ENCODE results near the gene CENPA.

CENPA gene

DNA sequence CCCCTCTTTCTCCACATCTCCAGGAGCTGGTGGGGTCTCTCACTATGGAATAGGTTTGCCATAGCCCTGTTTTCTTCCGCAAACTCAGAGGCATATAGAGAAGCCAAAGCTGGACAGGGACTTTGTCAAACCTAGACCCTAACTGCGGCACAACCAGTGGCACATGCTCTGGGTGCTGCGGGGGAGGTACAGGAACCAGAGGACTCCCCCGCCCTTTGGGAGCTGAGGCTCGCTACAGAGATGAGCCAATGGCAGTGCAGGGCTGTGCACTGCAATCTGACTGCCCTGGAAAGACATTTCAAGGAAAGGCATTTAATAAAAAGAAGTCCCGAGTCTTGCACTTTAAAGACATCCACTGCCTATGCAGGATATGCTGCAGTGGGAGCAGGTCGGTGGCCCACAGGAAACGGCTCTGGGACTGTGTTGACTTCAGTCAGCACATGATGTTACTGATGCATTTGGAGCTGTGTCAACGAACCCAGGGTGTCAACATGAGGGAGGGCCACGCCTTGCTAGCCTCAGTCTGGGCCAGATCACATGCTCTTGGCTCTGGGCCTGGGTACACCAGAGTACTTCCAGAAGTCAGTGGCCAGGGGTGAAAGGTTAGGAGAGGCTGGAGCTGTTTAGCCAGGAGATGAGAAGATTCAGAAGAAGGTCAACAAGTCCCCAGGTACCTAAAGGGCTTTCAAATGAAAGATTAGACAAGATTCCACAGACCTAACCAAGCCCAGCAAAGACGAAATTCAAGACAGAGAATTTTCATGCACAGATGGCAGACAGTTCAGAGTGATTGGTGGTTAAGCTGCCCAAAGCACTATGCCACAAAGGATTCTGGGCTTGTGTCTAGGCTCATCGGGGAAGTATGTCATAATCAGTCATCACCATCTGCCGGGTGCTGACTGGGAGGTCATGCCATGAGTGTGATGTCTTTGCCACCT is 13.5 kb upstream of the CENPA start:
- POLR2A ChIA-PET, result no interaction called here

DNA sequence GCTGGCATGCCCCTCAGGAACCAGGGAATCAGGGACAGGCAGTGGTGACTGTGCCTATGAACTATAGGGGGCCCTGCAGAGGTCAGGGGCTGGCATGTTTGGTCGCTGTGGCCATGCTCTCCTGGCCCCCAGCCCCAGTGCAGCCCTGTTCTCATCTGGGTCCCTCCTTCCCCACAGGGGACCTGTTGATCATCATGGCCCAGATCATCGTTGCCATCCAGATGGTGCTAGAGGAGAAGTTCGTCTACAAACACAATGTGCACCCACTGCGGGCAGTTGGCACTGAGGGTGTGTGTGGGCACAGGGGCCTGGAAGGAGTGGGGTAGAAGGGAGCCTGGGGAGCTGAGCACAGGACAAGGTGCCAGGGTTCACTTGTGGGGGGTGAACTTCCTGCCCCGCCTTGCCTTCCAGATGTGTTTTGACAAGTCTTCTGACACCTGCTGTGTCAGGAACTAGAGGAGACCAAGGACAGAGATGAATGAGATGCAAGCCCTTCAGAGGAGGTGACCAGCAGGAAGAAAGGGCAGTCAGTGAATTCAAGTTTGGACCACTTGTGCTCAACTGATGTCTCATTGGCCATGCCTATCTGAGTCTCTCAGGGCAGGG is 9.6 kb upstream of the CENPA start:
- CTCF ChIA-PET, result no interaction called here
- no peak for DNase-seq (ENCODE audit: extremely low spot score)
- POLR2A ChIA-PET, result no interaction called here
- TF ChIP-seq SUZ12 (IDR thresholded peaks at IDR 0.05) (no peak), SP1 (IDR thresholded peaks at IDR 0.05) (no peak), FOXK2 (IDR thresholded peaks at IDR 0.05) (no peak), NFRKB (IDR thresholded peaks at IDR 0.05) (no peak), LEF1 (IDR thresholded peaks at IDR 0.05; ENCODE audit: borderline replicate concordance) (no peak)

More for the DNA sequence above, 13.5 kb upstream of the CENPA start:
- DNase-seq (ENCODE audit: extremely low spot score), result no peak
- CTCF ChIA-PET, result no interaction called here
- TF ChIP-seq HDGF (IDR thresholded peaks at IDR 0.05; ENCODE audit: borderline replicate concordance), result no peak
- TF ChIP-seq FOXA1 (IDR thresholded peaks at IDR 0.05), result no peak
- TF ChIP-seq TARDBP (IDR thresholded peaks at IDR 0.05), result no peak
- no peak for TF ChIP-seq NFRKB (IDR thresholded peaks at IDR 0.05)
- TF ChIP-seq LEF1 (IDR thresholded peaks at IDR 0.05; ENCODE audit: borderline replicate concordance), result no peak
- TF ChIP-seq ARNT (IDR thresholded peaks at IDR 0.05), result no peak
- no peak for TF ChIP-seq FOXM1 (IDR thresholded peaks at IDR 0.05; ENCODE audit: borderline replicate concordance)
- TF ChIP-seq ELF4 (IDR thresholded peaks at IDR 0.05), result no peak
- no peak for TF ChIP-seq SP1 (IDR thresholded peaks at IDR 0.05)
- no peak for TF ChIP-seq BHLHE40 (IDR thresholded peaks at IDR 0.05; ENCODE audit: borderline replicate concordance)
- no peak for TF ChIP-seq L3MBTL2 (conservative IDR thresholded peaks at IDR 0.05)
- TF ChIP-seq CTBP1 (IDR thresholded peaks at IDR 0.05; ENCODE audit: borderline replicate concordance), result no peak
- TF ChIP-seq, protein P1, sequence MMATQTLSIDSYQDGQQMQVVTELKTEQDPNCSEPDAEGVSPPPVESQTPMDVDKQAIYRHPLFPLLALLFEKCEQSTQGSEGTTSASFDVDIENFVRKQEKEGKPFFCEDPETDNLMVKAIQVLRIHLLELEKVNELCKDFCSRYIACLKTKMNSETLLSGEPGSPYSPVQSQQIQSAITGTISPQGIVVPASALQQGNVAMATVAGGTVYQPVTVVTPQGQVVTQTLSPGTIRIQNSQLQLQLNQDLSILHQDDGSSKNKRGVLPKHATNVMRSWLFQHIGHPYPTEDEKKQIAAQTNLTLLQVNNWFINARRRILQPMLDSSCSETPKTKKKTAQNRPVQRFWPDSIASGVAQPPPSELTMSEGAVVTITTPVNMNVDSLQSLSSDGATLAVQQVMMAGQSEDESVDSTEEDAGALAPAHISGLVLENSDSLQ (IDR thresholded peaks at IDR 0.05), result no peak
- TF ChIP-seq FOXK2 (IDR thresholded peaks at IDR 0.05), result no peak
- no peak for TF ChIP-seq SUZ12 (IDR thresholded peaks at IDR 0.05)
- TF ChIP-seq ZNF384 (IDR thresholded peaks at IDR 0.05), result no peak

DNA sequence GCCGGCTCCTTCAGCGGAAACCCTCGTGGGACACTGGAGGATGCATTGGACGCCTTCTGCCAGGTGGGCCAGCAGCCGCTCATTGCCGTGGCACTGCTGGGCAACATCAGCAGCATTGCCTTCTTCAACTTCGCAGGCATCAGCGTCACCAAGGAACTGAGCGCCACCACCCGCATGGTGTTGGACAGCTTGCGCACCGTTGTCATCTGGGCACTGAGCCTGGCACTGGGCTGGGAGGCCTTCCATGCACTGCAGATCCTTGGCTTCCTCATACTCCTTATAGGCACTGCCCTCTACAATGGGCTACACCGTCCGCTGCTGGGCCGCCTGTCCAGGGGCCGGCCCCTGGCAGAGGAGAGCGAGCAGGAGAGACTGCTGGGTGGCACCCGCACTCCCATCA is 7.8 kb upstream of the CENPA start:
- ChIA-PET CTCF (interaction anchor here (1.2 kb wide), 1 partner anchor 9 kb away, joined by 4 read pairs; no protein-coding TSS in a partner anchor), POLR2A (no interaction called here)
- no peak for TF ChIP-seq LEF1 (IDR thresholded peaks at IDR 0.05; ENCODE audit: borderline replicate concordance)
- no peak for TF ChIP-seq SUZ12 (IDR thresholded peaks at IDR 0.05)
- no peak for TF ChIP-seq ELF4 (IDR thresholded peaks at IDR 0.05)
- TF ChIP-seq SP1 (IDR thresholded peaks at IDR 0.05), result no peak
- no peak for TF ChIP-seq ZNF384 (IDR thresholded peaks at IDR 0.05)
- TF ChIP-seq FOXA1 (IDR thresholded peaks at IDR 0.05), result no peak
- TF ChIP-seq BHLHE40 (IDR thresholded peaks at IDR 0.05; ENCODE audit: borderline replicate concordance), result no peak
- TF ChIP-seq, protein P1 (IDR thresholded peaks at IDR 0.05), result no peak
- TF ChIP-seq ARNT (IDR thresholded peaks at IDR 0.05), result no peak
- no peak for TF ChIP-seq CTBP1 (IDR thresholded peaks at IDR 0.05; ENCODE audit: borderline replicate concordance)
- no peak for TF ChIP-seq FOXK2 (IDR thresholded peaks at IDR 0.05)
- no peak for TF ChIP-seq HDGF (IDR thresholded peaks at IDR 0.05; ENCODE audit: borderline replicate concordance)
- TF ChIP-seq TARDBP (IDR thresholded peaks at IDR 0.05), result no peak

DNA sequence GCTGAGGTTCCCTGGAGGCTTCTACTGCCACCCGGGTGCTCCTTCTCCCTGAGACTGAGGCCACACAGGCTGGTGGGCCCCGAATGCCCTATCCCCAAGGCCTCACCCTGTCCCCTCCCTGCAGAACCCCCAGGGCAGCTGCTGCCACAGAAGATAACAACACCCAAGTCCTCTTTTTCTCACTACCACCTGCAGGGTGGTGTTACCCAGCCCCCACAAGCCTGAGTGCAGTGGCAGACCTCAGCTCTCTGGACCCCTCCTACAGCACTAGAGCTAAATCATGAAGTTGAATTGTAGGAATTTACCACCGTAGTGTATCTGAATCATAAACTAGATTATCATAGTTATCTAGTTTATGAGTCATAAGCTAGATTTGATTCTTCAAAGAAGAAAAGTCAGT is 7.3 kb upstream of the CENPA start:
- no peak for TF ChIP-seq NFRKB (IDR thresholded peaks at IDR 0.05)
- no peak for TF ChIP-seq FOXM1 (IDR thresholded peaks at IDR 0.05; ENCODE audit: borderline replicate concordance)
- no peak for TF ChIP-seq ELF4 (IDR thresholded peaks at IDR 0.05)
- no peak for TF ChIP-seq LEF1 (IDR thresholded peaks at IDR 0.05; ENCODE audit: borderline replicate concordance)
- TF ChIP-seq FOXA1 (IDR thresholded peaks at IDR 0.05), result no peak
- TF ChIP-seq SP1 (IDR thresholded peaks at IDR 0.05), result no peak
- TF ChIP-seq, protein P1 (IDR thresholded peaks at IDR 0.05), result no peak
- TF ChIP-seq BHLHE40 (IDR thresholded peaks at IDR 0.05; ENCODE audit: borderline replicate concordance), result no peak
- TF ChIP-seq FOXK2 (IDR thresholded peaks at IDR 0.05), result no peak
- no peak for TF ChIP-seq ARNT (IDR thresholded peaks at IDR 0.05)
- TF ChIP-seq HDGF (IDR thresholded peaks at IDR 0.05; ENCODE audit: borderline replicate concordance), result no peak
- no peak for TF ChIP-seq CTBP1 (IDR thresholded peaks at IDR 0.05; ENCODE audit: borderline replicate concordance)
- no peak for TF ChIP-seq SUZ12 (IDR thresholded peaks at IDR 0.05)
- TF ChIP-seq L3MBTL2 (conservative IDR thresholded peaks at IDR 0.05), result no peak
- no peak for TF ChIP-seq ZNF384 (IDR thresholded peaks at IDR 0.05)
- no peak for DNase-seq (ENCODE audit: extremely low spot score)
- CTCF ChIA-PET, result no interaction called here
- POLR2A ChIA-PET, result no interaction called here

More for the DNA sequence above, 7.8 kb upstream of the CENPA start:
- DNase-seq (ENCODE audit: extremely low spot score), result no peak

DNA sequence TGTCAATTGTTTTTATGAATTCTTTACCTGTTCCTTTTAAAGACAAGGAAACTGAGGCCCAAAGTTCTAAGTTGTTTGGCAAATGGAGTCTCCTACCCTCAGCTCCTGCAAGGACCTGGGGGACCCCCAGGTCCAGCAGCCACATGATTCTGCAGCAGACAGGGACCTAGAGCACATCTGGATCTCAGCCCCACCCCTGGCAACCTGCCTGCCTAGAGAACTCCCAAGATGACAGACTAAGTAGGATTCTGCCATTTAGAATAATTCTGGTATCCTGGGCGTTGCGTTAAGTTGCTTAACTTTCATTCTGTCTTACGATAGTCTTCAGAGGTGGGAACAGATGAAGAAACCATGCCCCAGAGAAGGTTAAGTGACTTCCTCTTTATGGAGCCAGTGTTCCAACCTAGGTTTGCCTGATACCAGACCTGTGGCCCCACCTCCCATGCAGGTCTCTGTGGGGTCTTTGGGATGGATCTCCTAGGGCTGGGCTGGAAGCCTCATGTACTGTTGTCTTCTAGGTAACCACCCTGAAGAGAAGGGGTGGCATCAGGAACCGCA is 5.6 kb upstream of the CENPA start:
- no peak for DNase-seq (ENCODE audit: extremely low spot score)
- ChIA-PET CTCF (no interaction called here), POLR2A (interaction anchor here (0.6 kb wide), 1 partner anchor 398 kb away, joined by 3 read pairs; no protein-coding TSS in a partner anchor)
- no peak for TF ChIP-seq ARNT (IDR thresholded peaks at IDR 0.05)
- TF ChIP-seq ZNF384 (IDR thresholded peaks at IDR 0.05), result no peak
